ENCODE data around the gene PET117.

PET117 gene

GRCh38 chr20:18191306-18191705, 53.6 kb downstream of the PET117 start:
- DNase-seq (ENCODE audit: low read depth), result no peak
- no peak overlapping the region for H3K4me3 ChIP-seq (ENCODE audit: control insufficient read depth, low read depth, low read length)
- TF ChIP-seq CTCF (conservative IDR thresholded peaks at IDR 0.05; ENCODE audit: control insufficient read depth, insufficient read depth, low read depth, low read length), result no peak
